Ishikawa (cell line): Measurements from ENCODE around the gene EVI5.

Source experiments
- CEBPB ChIP-seq: IDR thresholded peaks from 2 replicates; pipeline ENCODE4 v1.6.1; 2012
- EP300 ChIP-seq: IDR thresholded peaks from 2 replicates; pipeline ENCODE4 v1.6.1; 2012; ENCODE audit warnings: borderline replicate concordance
- RAD21 ChIP-seq: IDR thresholded peaks from 2 replicates; pipeline ENCODE4 v1.6.1; 2012; ENCODE audit warnings: low read depth
- REST ChIP-seq: IDR thresholded peaks from 2 replicates; pipeline ENCODE4 v1.6.1; 2012; ENCODE audit warnings: low read depth, mild to moderate bottlenecking
- TAF1 ChIP-seq: IDR thresholded peaks from 2 replicates; pipeline ENCODE4 v1.6.1; 2012; ENCODE audit warnings: low read depth, mild to moderate bottlenecking
- YY1 ChIP-seq: IDR thresholded peaks from 2 replicates; pipeline ENCODE4 v1.6.1; 2012; ENCODE audit warnings: low read depth

- TF ChIP-seq REST = no peak
- no peak for TF ChIP-seq EP300
- no peak for TF ChIP-seq YY1
- TF ChIP-seq TAF1 = no peak
- TF ChIP-seq RAD21 = no peak
- TF ChIP-seq CEBPB = no peak
These were observed 279.8 kb downstream of the EVI5 start for GRCh38 chr1:92505015-92505692.
